Effector memory CD4-positive, alpha-beta T cell (primary cell): ENCODE results near the gene NR1H4.

ENCODE experiments used
- DNase-seq, 3 donors: peaks; one replicate each; pipeline ENCODE4 v3.0.0-alpha.2; 2020
- H3K27ac ChIP-seq: 2 replicates; pipeline ENCODE4 v1.7.0; 2013; ENCODE audit warnings: mild to moderate bottlenecking, low read length, moderate library complexity; ENCODE audit not compliant: insufficient read depth, poor library complexity, severe bottlenecking
- H3K27me3 ChIP-seq: replicated peaks from 2 replicates; pipeline ENCODE4 v1.7.0; 2013; ENCODE audit warnings: mild to moderate bottlenecking, low read length; ENCODE audit not compliant: insufficient read depth, control insufficient read depth, poor library complexity, severe bottlenecking
- H3K36me3 ChIP-seq: 2 replicates; pipeline ENCODE4 v1.7.0; 2013; ENCODE audit warnings: mild to moderate bottlenecking, low read length, moderate library complexity; ENCODE audit not compliant: control insufficient read depth, insufficient read depth
- H3K4me1 ChIP-seq: 2 replicates; pipeline ENCODE4 v1.7.0; 2013; ENCODE audit warnings: low read length, mild to moderate bottlenecking; ENCODE audit not compliant: control insufficient read depth, insufficient read depth, poor library complexity, severe bottlenecking
- H3K4me3 ChIP-seq: 2 replicates; pipeline ENCODE4 v1.7.0; 2013; ENCODE audit warnings: low read length, low read depth, mild to moderate bottlenecking; ENCODE audit not compliant: insufficient read depth, poor library complexity, severe bottlenecking
- H3K9me3 ChIP-seq: 2 replicates; pipeline ENCODE4 v1.7.0; 2013; ENCODE audit warnings: mild to moderate bottlenecking, low read length, moderate library complexity; ENCODE audit not compliant: control insufficient read depth

The NR1H4 gene

GRCh38 chr12:100463661-100464060 is 10.0 kb upstream of the NR1H4 start:
- H3K4me3 ChIP-seq = no peak overlapping the region
- no peaks in the 10 kb centered on the region for H3K36me3 ChIP-seq
- H3K4me1 ChIP-seq = no peaks in the 10 kb centered on the region
- H3K27me3 ChIP-seq = no peaks in the 10 kb centered on the region
- H3K27ac ChIP-seq = no peak overlapping the region
- no peak for DNase-seq
- H3K9me3 ChIP-seq = no peaks in the 10 kb centered on the region

GRCh38 chr12:100464529-100464928 is 9.1 kb upstream of the NR1H4 start:
- no peak overlapping the region for H3K4me3 ChIP-seq
- H3K4me1 ChIP-seq = no peaks in the 10 kb centered on the region
- H3K27ac ChIP-seq = no peak overlapping the region
- no peaks in the 10 kb centered on the region for H3K9me3 ChIP-seq
- no peak for DNase-seq
- H3K27me3 ChIP-seq = no peaks in the 10 kb centered on the region
- H3K36me3 ChIP-seq = no peaks in the 10 kb centered on the region

- H3K4me3 ChIP-seq = no peak overlapping the region
- no peak overlapping the region for H3K27ac ChIP-seq
- H3K36me3 ChIP-seq = no peaks in the 10 kb centered on the region
- H3K27me3 ChIP-seq = no peaks in the 10 kb centered on the region
- no peak for DNase-seq
- no peaks in the 10 kb centered on the region for H3K4me1 ChIP-seq
- H3K9me3 ChIP-seq = no peaks in the 10 kb centered on the region
These were observed 5.5 kb upstream of the NR1H4 start for GRCh38 chr12:100468126-100468525.

GRCh38 chr12:100472325-100472724 is 1.3 kb upstream of the NR1H4 start:
- Histone ChIP-seq H3K4me3 (no peak overlapping the region), H3K27ac (no peak overlapping the region), H3K9me3 (no peaks in the 10 kb centered on the region), H3K36me3 (no peaks in the 10 kb centered on the region), H3K27me3 (no peaks in the 10 kb centered on the region), H3K4me1 (no peaks in the 10 kb centered on the region)
- DNase-seq = no peak

- Histone ChIP-seq H3K36me3 (no peaks in the 10 kb centered on the region), H3K27me3 (no peaks in the 10 kb centered on the region), H3K4me3 (no peak overlapping the region), H3K9me3 (no peaks in the 10 kb centered on the region), H3K4me1 (no peaks in the 10 kb centered on the region), H3K27ac (no peak overlapping the region)
- no peak for DNase-seq
These were observed 483 bp upstream of the NR1H4 start for GRCh38 chr12:100473050-100473715.

- Histone ChIP-seq H3K27me3 (no peaks in the 10 kb centered on the region), H3K9me3 (no peaks in the 10 kb centered on the region), H3K27ac (no peak overlapping the region), H3K36me3 (no peaks in the 10 kb centered on the region), H3K4me1 (no peaks in the 10 kb centered on the region), H3K4me3 (no peak overlapping the region)
- no peak for DNase-seq
These were observed 951 bp downstream of the NR1H4 start for GRCh38 chr12:100474617-100475016.

GRCh38 chr12:100476013-100476751 is 2.5 kb downstream of the NR1H4 start:
- no peak for DNase-seq
- no peaks in the 10 kb centered on the region for H3K27me3 ChIP-seq

GRCh38 chr12:100481021-100481420 is 7.4 kb downstream of the NR1H4 start:
- H3K27ac ChIP-seq = no peak overlapping the region
- no peaks in the 10 kb centered on the region for H3K4me1 ChIP-seq
- DNase-seq = no peak
- no peaks in the 10 kb centered on the region for H3K36me3 ChIP-seq
- H3K4me3 ChIP-seq = no peak overlapping the region
- no peaks in the 10 kb centered on the region for H3K9me3 ChIP-seq
- H3K27me3 ChIP-seq = no peaks in the 10 kb centered on the region

More at GRCh38 chr12:100476013-100476751, 2.5 kb downstream of the NR1H4 start:
- no peak overlapping the region for H3K27ac ChIP-seq
- no peaks in the 10 kb centered on the region for H3K36me3 ChIP-seq
- no peaks in the 10 kb centered on the region for H3K4me1 ChIP-seq
- H3K9me3 ChIP-seq = no peaks in the 10 kb centered on the region
- H3K4me3 ChIP-seq = no peak overlapping the region

GRCh38 chr12:100484183-100484886 is 10.7 kb downstream of the NR1H4 start:
- Histone ChIP-seq H3K27ac (no peak overlapping the region), H3K9me3 (no peaks in the 10 kb centered on the region), H3K36me3 (no peaks in the 10 kb centered on the region), H3K4me3 (no peak overlapping the region), H3K4me1 (no peaks in the 10 kb centered on the region), H3K27me3 (no peaks in the 10 kb centered on the region)
- no peak for DNase-seq

GRCh38 chr12:100484891-100485471 is 11.3 kb downstream of the NR1H4 start:
- no peak for DNase-seq
- Histone ChIP-seq H3K36me3 (no peaks in the 10 kb centered on the region), H3K4me3 (no peak overlapping the region), H3K27me3 (no peaks in the 10 kb centered on the region), H3K4me1 (no peaks in the 10 kb centered on the region), H3K9me3 (no peaks in the 10 kb centered on the region), H3K27ac (no peak overlapping the region)
